H54 (cell line): ENCODE measurements around the gene HEYL.

Source experiments
- DNase-seq: peaks from one replicate; pipeline ENCODE4 v3.0.0; 2011; ENCODE audit warnings: low spot score, mixed read lengths; ENCODE audit not compliant: insufficient read length
- FAIRE-seq: peaks from 3 replicates; lab custom pipeline; 2011; peaks lifted over from hg19 to GRCh38; lab: Jason Lieb, UNC
- POLR2A ChIP-seq: IDR thresholded peaks from 2 replicates; pipeline ENCODE4 v1.6.1; 2011; ENCODE audit warnings: low read depth, mild to moderate bottlenecking, low read length

HEYL gene

GRCh38 chr1:39655578-39656268 is 16.3 kb upstream of the HEYL start:
- DNase-seq: no peak
- FAIRE-seq: no peak
- no peak for TF ChIP-seq POLR2A

GRCh38 chr1:39654291-39654690 is 14.8 kb upstream of the HEYL start:
- no peak for FAIRE-seq
- TF ChIP-seq POLR2A: no peak

GRCh38 chr1:39653546-39654031 is 14.1 kb upstream of the HEYL start:
- no peak for FAIRE-seq
- no peak for TF ChIP-seq POLR2A
- peak; percentile 75 for DNase-seq

More at GRCh38 chr1:39654291-39654690, 14.8 kb upstream of the HEYL start:
- no peak for DNase-seq

GRCh38 chr1:39652554-39652953 is 13.1 kb upstream of the HEYL start:
- FAIRE-seq (no peak), DNase-seq (no peak)
- TF ChIP-seq POLR2A: no peak

GRCh38 chr1:39652105-39652504 is 12.7 kb upstream of the HEYL start:
- FAIRE-seq: no peak
- no peak for DNase-seq
- TF ChIP-seq POLR2A: no peak

- no peak for TF ChIP-seq POLR2A
- FAIRE-seq (no peak), DNase-seq (no peak)
Measured at GRCh38 chr1:39650431-39650830, 11.0 kb upstream of the HEYL start.

GRCh38 chr1:39649636-39650185 is 10.3 kb upstream of the HEYL start:
- no peak for TF ChIP-seq POLR2A
- no peak for DNase-seq
- FAIRE-seq: no peak

- no peak for TF ChIP-seq POLR2A
- DNase-seq: no peak
- FAIRE-seq: no peak
Measured at GRCh38 chr1:39648496-39648895, 9.1 kb upstream of the HEYL start.

GRCh38 chr1:39647247-39647646 is 7.8 kb upstream of the HEYL start:
- FAIRE-seq (no peak), DNase-seq (no peak)
- no peak for TF ChIP-seq POLR2A

- TF ChIP-seq POLR2A: no peak
- FAIRE-seq: no peak
- no peak for DNase-seq
Measured at GRCh38 chr1:39646232-39647081, 7.0 kb upstream of the HEYL start.

- FAIRE-seq: no peak
- no peak for TF ChIP-seq POLR2A
- DNase-seq: no peak
Measured at GRCh38 chr1:39645411-39646043, 6.1 kb upstream of the HEYL start.

- no peak for DNase-seq
- no peak for TF ChIP-seq POLR2A
- FAIRE-seq: no peak
Measured at GRCh38 chr1:39643705-39644104, 4.3 kb upstream of the HEYL start.

- DNase-seq (peak; percentile 63), FAIRE-seq (peak; percentile 33)
- TF ChIP-seq POLR2A: no peak
Measured at GRCh38 chr1:39642796-39643195, 3.4 kb upstream of the HEYL start.

GRCh38 chr1:39640861-39641260 is 1.4 kb upstream of the HEYL start:
- DNase-seq (no peak), FAIRE-seq (no peak)
- no peak for TF ChIP-seq POLR2A
